ENCODE data around the gene SRSF12. TPM values are rescaled to one million over a fixed set of nuclear protein-coding genes. Genes with fewer than 3 reads are reported as not detected.

The SRSF12 gene
- total RNA-seq, 4 donors from 2014 or later = not detected

- TF ChIP-seq POLR2A (IDR thresholded peaks at IDR 0.05) (no peak), CTCF (IDR thresholded peaks at IDR 0.05) (no peak)
- Histone ChIP-seq H3K27ac (no peak overlapping the region), H3K9me3 (no peaks in the 10 kb centered on the region), H3K4me3 (no peak overlapping the region), H3K4me1 (no peaks in the 10 kb centered on the region), H3K27me3 (no peaks in the 10 kb centered on the region), H3K36me3 (no peaks in the 10 kb centered on the region)
- no peak for DNase-seq
Observed at GRCh38 chr6:89100114-89100513, 17.8 kb downstream of the SRSF12 start.

GRCh38 chr6:89098461-89098860, 19.4 kb downstream of the SRSF12 start:
- H3K4me1 ChIP-seq = no peaks in the 10 kb centered on the region
- no peak for TF ChIP-seq CTCF (IDR thresholded peaks at IDR 0.05)
- TF ChIP-seq POLR2A (IDR thresholded peaks at IDR 0.05) = no peak
- no peaks in the 10 kb centered on the region for H3K9me3 ChIP-seq

GRCh38 chr6:89087881-89088280, 30.0 kb downstream of the SRSF12 start:
- DNase-seq = no peak
- Histone ChIP-seq H3K27ac (no peak overlapping the region), H3K4me1 (peaks cover 0 to 8% (median 0%) of the 10 kb centered on the region in 4 donors)

More at GRCh38 chr6:89098461-89098860, 19.4 kb downstream of the SRSF12 start:
- Histone ChIP-seq H3K27ac (no peak overlapping the region), H3K36me3 (no peaks in the 10 kb centered on the region), H3K27me3 (no peaks in the 10 kb centered on the region), H3K4me3 (no peak overlapping the region)
- DNase-seq = no peak

GRCh38 chr6:89085409-89086205, 32.3 kb downstream of the SRSF12 start:
- Histone ChIP-seq H3K27ac (no peak overlapping the region), H3K4me3 (no peak overlapping the region), H3K27me3 (no peaks in the 10 kb centered on the region), H3K9me3 (no peaks in the 10 kb centered on the region), H3K36me3 (peaks cover 0 to 26% (median 4%) of the 10 kb centered on the region in 3 donors), H3K4me1 (peaks cover 0 to 8% (median 0%) of the 10 kb centered on the region in 4 donors)
- TF ChIP-seq POLR2A (IDR thresholded peaks at IDR 0.05) (no peak), CTCF (IDR thresholded peaks at IDR 0.05) (no peak)
- no peak for DNase-seq

More at GRCh38 chr6:89087881-89088280, 30.0 kb downstream of the SRSF12 start:
- TF ChIP-seq CTCF (IDR thresholded peaks at IDR 0.05) (no peak), POLR2A (IDR thresholded peaks at IDR 0.05) (no peak)
- no peaks in the 10 kb centered on the region for H3K27me3 ChIP-seq
- peaks cover 0 to 26% (median 4%) of the 10 kb centered on the region in 3 donors for H3K36me3 ChIP-seq
- H3K4me3 ChIP-seq = no peak overlapping the region
- H3K9me3 ChIP-seq = no peaks in the 10 kb centered on the region

GRCh38 chr6:89084954-89085353, 32.9 kb downstream of the SRSF12 start:
- DNase-seq = no peak
- TF ChIP-seq POLR2A (IDR thresholded peaks at IDR 0.05) (no peak), CTCF (IDR thresholded peaks at IDR 0.05) (no peak)
- Histone ChIP-seq H3K27me3 (no peaks in the 10 kb centered on the region), H3K4me1 (peaks cover 0 to 8% (median 0%) of the 10 kb centered on the region in 4 donors), H3K36me3 (peaks cover 0 to 26% (median 4%) of the 10 kb centered on the region in 3 donors), H3K9me3 (no peaks in the 10 kb centered on the region), H3K4me3 (no peak overlapping the region), H3K27ac (no peak overlapping the region)

Measured in Peyer's patch (tissue), 4 donors.